ENCODE results near the gene RASIP1.

Gene RASIP1

GRCh38 chr19:48728911-48729664, 11.3 kb downstream of the RASIP1 start:
- Histone ChIP-seq H3K4ac (ENCODE audit: low read depth in 1 of 2, low read length in 2 of 2) (no peak overlapping the region), H3K79me1 (replicated peaks; ENCODE audit: low read length, poor library complexity, severe bottlenecking) (no peaks in the 10 kb centered on the region), H4K8ac (ENCODE audit: low read length) (no peak overlapping the region), H3K9me3 (ENCODE audit: control insufficient read depth, low read length) (no peaks in the 10 kb centered on the region), H4K91ac (ENCODE audit: low read length) (no peak overlapping the region), H2AK5ac (ENCODE audit: low read length, severe bottlenecking) (no peak overlapping the region), H3K36me3 (ENCODE audit: control insufficient read depth in 1 of 2, insufficient read depth in 2 of 2, low read depth in 1 of 2, low read length in 2 of 2) (no peaks in the 10 kb centered on the region), H3K27ac (ENCODE audit: low read length, poor library complexity, severe bottlenecking) (no peak overlapping the region), H2BK15ac (ENCODE audit: low read depth, poor library complexity, severe bottlenecking) (no peak overlapping the region), H3K14ac (ENCODE audit: low read length in 2 of 2) (no peak overlapping the region), H3K23ac (ENCODE audit: low read length in 2 of 2) (no peak overlapping the region), H3K4me3 (ENCODE audit: insufficient read depth in 1 of 2, low read depth in 1 of 2, low read length in 2 of 2) (no peak overlapping the region), H2BK5ac (ENCODE audit: low read depth, low read length, poor library complexity, severe bottlenecking) (no peak overlapping the region), H2BK12ac (ENCODE audit: low read length in 2 of 2) (no peak overlapping the region), H3K27me3 (ENCODE audit: control insufficient read depth in 1 of 2, insufficient read depth in 1 of 2, low read length in 2 of 2) (peaks cover 5 to 21% of the 10 kb centered on the region in 2 experiments), H3K9ac (ENCODE audit: low read length) (peak overlapping the region; percentile 18), H3K4me1 (ENCODE audit: control insufficient read depth, insufficient read depth, low read depth, low read length) (no peaks in the 10 kb centered on the region), H2AFZ (ENCODE audit: low read depth, low read length) (no peak overlapping the region), H2BK120ac (ENCODE audit: low read depth, low read length) (no peak overlapping the region), H3K18ac (ENCODE audit: low read depth in 1 of 2, low read length in 2 of 2) (no peak overlapping the region), H3K4me2 (ENCODE audit: low read length, poor library complexity, severe bottlenecking) (no peak overlapping the region)
- no peak for DNase-seq
- 65% methylated on average over 62 of the region's 77 CpGs for WGBS

- peaks cover 5 to 9% of the 10 kb centered on the region in 2 experiments for H3K27me3 ChIP-seq (ENCODE audit: control insufficient read depth in 1 of 2, insufficient read depth in 1 of 2, low read length in 2 of 2)
- no peaks in the 10 kb centered on the region for H3K4me1 ChIP-seq (ENCODE audit: control insufficient read depth, insufficient read depth, low read depth, low read length)
- peak overlapping the region; percentile 9 for H4K91ac ChIP-seq (ENCODE audit: low read length)
- H3K23ac ChIP-seq (ENCODE audit: low read length in 2 of 2) = no peak overlapping the region
- no peaks in the 10 kb centered on the region for H3K36me3 ChIP-seq (ENCODE audit: control insufficient read depth in 1 of 2, insufficient read depth in 2 of 2, low read depth in 1 of 2, low read length in 2 of 2)
- H2BK12ac ChIP-seq (ENCODE audit: low read length in 2 of 2) = no peak overlapping the region
- H3K4ac ChIP-seq (ENCODE audit: low read depth in 1 of 2, low read length in 2 of 2) = no peak overlapping the region
- no peak for DNase-seq
- no peak overlapping the region for H3K18ac ChIP-seq (ENCODE audit: low read depth in 1 of 2, low read length in 2 of 2)
- no peak overlapping the region for H3K9ac ChIP-seq (ENCODE audit: low read length)
- H2AK5ac ChIP-seq (ENCODE audit: low read length, severe bottlenecking) = no peak overlapping the region
- WGBS = 76% methylated on average over 2 of the region's 2 CpGs
- H3K27ac ChIP-seq (ENCODE audit: low read length, poor library complexity, severe bottlenecking) = no peak overlapping the region
- no peak overlapping the region for H3K4me3 ChIP-seq (ENCODE audit: insufficient read depth in 1 of 2, low read depth in 1 of 2, low read length in 2 of 2)
- no peaks in the 10 kb centered on the region for H3K79me1 ChIP-seq (replicated peaks; ENCODE audit: low read length, poor library complexity, severe bottlenecking)
- no peak overlapping the region for H2BK5ac ChIP-seq (ENCODE audit: low read depth, low read length, poor library complexity, severe bottlenecking)
- H3K14ac ChIP-seq (ENCODE audit: low read length in 2 of 2) = no peak overlapping the region
- H2BK120ac ChIP-seq (ENCODE audit: low read depth, low read length) = no peak overlapping the region
- no peak overlapping the region for H2BK15ac ChIP-seq (ENCODE audit: low read depth, poor library complexity, severe bottlenecking)
- no peak overlapping the region for H2AFZ ChIP-seq (ENCODE audit: low read depth, low read length)
- no peak overlapping the region for H4K8ac ChIP-seq (ENCODE audit: low read length)
- H3K9me3 ChIP-seq (ENCODE audit: control insufficient read depth, low read length) = no peaks in the 10 kb centered on the region
- H3K4me2 ChIP-seq (ENCODE audit: low read length, poor library complexity, severe bottlenecking) = no peak overlapping the region
Observed at GRCh38 chr19:48726556-48726955, 13.9 kb downstream of the RASIP1 start.

GRCh38 chr19:48724796-48725753, 15.3 kb downstream of the RASIP1 start:
- Histone ChIP-seq H3K23ac (ENCODE audit: low read length in 2 of 2) (no peak overlapping the region), H3K36me3 (ENCODE audit: control insufficient read depth in 1 of 2, insufficient read depth in 2 of 2, low read depth in 1 of 2, low read length in 2 of 2) (no peaks in the 10 kb centered on the region), H3K9ac (ENCODE audit: low read length) (peak overlapping the region; percentile 5), H2BK12ac (ENCODE audit: low read length in 2 of 2) (peak overlapping the region; percentile 23 to 85), H2BK5ac (ENCODE audit: low read depth, low read length, poor library complexity, severe bottlenecking) (no peak overlapping the region), H3K9me3 (ENCODE audit: control insufficient read depth, low read length) (no peaks in the 10 kb centered on the region), H2BK15ac (ENCODE audit: low read depth, poor library complexity, severe bottlenecking) (peak overlapping the region; percentile 82), H3K14ac (ENCODE audit: low read length in 2 of 2) (no peak overlapping the region), H3K79me1 (replicated peaks; ENCODE audit: low read length, poor library complexity, severe bottlenecking) (no peaks in the 10 kb centered on the region), H3K4me2 (ENCODE audit: low read length, poor library complexity, severe bottlenecking) (no peak overlapping the region), H4K91ac (ENCODE audit: low read length) (peak overlapping the region; percentile 91), H3K18ac (ENCODE audit: low read depth in 1 of 2, low read length in 2 of 2) (peak overlapping the region; percentile 74 to 93), H3K27me3 (ENCODE audit: control insufficient read depth in 1 of 2, insufficient read depth in 1 of 2, low read length in 2 of 2) (no peaks in the 10 kb centered on the region), H2AK5ac (ENCODE audit: low read length, severe bottlenecking) (no peak overlapping the region), H3K27ac (ENCODE audit: low read length, poor library complexity, severe bottlenecking) (no peak overlapping the region), H2AFZ (ENCODE audit: low read depth, low read length) (peak overlapping the region; percentile 59), H4K8ac (ENCODE audit: low read length) (peak overlapping the region; percentile 100), H3K4ac (ENCODE audit: low read depth in 1 of 2, low read length in 2 of 2) (peak overlapping the region; percentile 80 to 96), H3K4me3 (ENCODE audit: insufficient read depth in 1 of 2, low read depth in 1 of 2, low read length in 2 of 2) (no peak overlapping the region), H3K4me1 (ENCODE audit: control insufficient read depth, insufficient read depth, low read depth, low read length) (peaks cover 6% of the 10 kb centered on the region), H2BK120ac (ENCODE audit: low read depth, low read length) (peak overlapping the region; percentile 96)
- peak; percentile 97 for DNase-seq
- WGBS = 42% methylated on average over 9 of the region's 11 CpGs

- no peak for DNase-seq
- WGBS = 81% methylated on average over 11 of the region's 11 CpGs
Observed at GRCh38 chr19:48722196-48722708, 18.2 kb downstream of the RASIP1 start.

More at GRCh38 chr19:48722196-48722708, 18.2 kb downstream of the RASIP1 start:
- Histone ChIP-seq H3K79me1 (replicated peaks; ENCODE audit: low read length, poor library complexity, severe bottlenecking) (no peaks in the 10 kb centered on the region), H2BK15ac (ENCODE audit: low read depth, poor library complexity, severe bottlenecking) (no peak overlapping the region), H3K36me3 (ENCODE audit: control insufficient read depth in 1 of 2, insufficient read depth in 2 of 2, low read depth in 1 of 2, low read length in 2 of 2) (no peaks in the 10 kb centered on the region), H3K4me3 (ENCODE audit: insufficient read depth in 1 of 2, low read depth in 1 of 2, low read length in 2 of 2) (no peak overlapping the region), H2BK12ac (ENCODE audit: low read length in 2 of 2) (no peak overlapping the region), H3K9me3 (ENCODE audit: control insufficient read depth, low read length) (no peaks in the 10 kb centered on the region), H2BK120ac (ENCODE audit: low read depth, low read length) (no peak overlapping the region), H3K4me2 (ENCODE audit: low read length, poor library complexity, severe bottlenecking) (no peak overlapping the region), H3K4ac (ENCODE audit: low read depth in 1 of 2, low read length in 2 of 2) (no peak overlapping the region), H3K27me3 (ENCODE audit: control insufficient read depth in 1 of 2, insufficient read depth in 1 of 2, low read length in 2 of 2) (no peaks in the 10 kb centered on the region), H4K8ac (ENCODE audit: low read length) (no peak overlapping the region), H2AFZ (ENCODE audit: low read depth, low read length) (no peak overlapping the region), H2AK5ac (ENCODE audit: low read length, severe bottlenecking) (no peak overlapping the region), H3K14ac (ENCODE audit: low read length in 2 of 2) (no peak overlapping the region), H3K23ac (ENCODE audit: low read length in 2 of 2) (no peak overlapping the region), H2BK5ac (ENCODE audit: low read depth, low read length, poor library complexity, severe bottlenecking) (no peak overlapping the region), H4K91ac (ENCODE audit: low read length) (no peak overlapping the region), H3K9ac (ENCODE audit: low read length) (no peak overlapping the region), H3K27ac (ENCODE audit: low read length, poor library complexity, severe bottlenecking) (no peak overlapping the region), H3K18ac (ENCODE audit: low read depth in 1 of 2, low read length in 2 of 2) (no peak overlapping the region), H3K4me1 (ENCODE audit: control insufficient read depth, insufficient read depth, low read depth, low read length) (peaks cover 6% of the 10 kb centered on the region)
